ENCODE data around the gene ALDH1A3.

Gene ALDH1A3

DNA sequence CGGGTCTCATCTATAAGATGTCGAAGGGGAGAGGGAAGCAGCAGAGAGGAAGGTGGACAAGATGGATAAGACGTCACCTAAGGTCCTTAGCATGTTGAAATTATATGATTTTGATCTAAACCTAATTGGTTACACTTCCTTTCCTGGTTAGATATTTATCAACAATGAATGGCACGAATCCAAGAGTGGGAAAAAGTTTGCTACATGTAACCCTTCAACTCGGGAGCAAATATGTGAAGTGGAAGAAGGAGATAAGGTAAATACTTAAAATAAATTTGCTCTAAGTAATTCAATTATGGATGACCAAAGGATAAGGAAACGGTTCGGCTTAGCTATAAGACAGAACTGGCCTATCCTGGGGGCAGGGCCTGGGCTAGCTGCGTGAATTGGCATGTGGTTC lies 5.5 kb downstream of the ALDH1A3 start:
- DNase-seq, result no peak

- no peak for DNase-seq
Observed at GRCh38 chr15:100885811-100886210, 6.2 kb downstream of the ALDH1A3 start.

- DNase-seq, result no peak
Observed at GRCh38 chr15:100887211-100887913, 7.7 kb downstream of the ALDH1A3 start.

DNA sequence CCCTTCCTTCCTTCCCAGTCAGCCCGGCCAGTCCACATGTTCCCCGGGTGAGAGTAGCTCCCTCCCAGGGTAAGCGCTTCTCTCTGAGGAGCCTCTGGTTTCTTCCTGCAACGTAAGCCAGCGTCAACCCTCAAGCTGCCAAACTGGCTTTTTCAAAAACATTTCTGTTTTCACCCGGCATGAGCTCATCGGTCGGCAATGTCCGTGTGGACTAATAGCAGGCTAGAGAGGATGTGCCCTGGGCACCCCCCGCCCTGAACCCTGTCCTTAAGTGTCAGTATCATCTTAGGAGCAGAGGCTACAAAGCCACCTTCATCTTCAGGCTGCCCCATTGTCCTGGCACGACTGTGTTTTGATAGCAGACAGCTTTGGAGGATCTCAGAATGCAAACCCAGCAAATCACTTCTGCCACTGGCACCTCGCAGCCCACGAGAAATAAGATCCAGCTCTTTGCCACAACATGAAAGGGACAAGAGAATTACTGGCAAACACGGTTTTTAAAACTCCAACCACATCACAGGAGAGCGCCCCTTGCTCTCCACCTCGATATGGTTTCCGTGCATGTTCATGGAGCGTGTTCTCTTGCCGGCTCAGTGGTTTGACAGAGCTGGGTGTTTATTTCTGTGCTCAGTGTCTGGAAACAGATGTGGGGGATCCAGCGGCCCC lies 9.9 kb downstream of the ALDH1A3 start:
- DNase-seq, result no peak

- DNase-seq, result no peak
Observed at GRCh38 chr15:100890051-100890720, 10.6 kb downstream of the ALDH1A3 start.

- DNase-seq, result no peak
Observed at GRCh38 chr15:100890850-100891249, 11.2 kb downstream of the ALDH1A3 start.

DNA sequence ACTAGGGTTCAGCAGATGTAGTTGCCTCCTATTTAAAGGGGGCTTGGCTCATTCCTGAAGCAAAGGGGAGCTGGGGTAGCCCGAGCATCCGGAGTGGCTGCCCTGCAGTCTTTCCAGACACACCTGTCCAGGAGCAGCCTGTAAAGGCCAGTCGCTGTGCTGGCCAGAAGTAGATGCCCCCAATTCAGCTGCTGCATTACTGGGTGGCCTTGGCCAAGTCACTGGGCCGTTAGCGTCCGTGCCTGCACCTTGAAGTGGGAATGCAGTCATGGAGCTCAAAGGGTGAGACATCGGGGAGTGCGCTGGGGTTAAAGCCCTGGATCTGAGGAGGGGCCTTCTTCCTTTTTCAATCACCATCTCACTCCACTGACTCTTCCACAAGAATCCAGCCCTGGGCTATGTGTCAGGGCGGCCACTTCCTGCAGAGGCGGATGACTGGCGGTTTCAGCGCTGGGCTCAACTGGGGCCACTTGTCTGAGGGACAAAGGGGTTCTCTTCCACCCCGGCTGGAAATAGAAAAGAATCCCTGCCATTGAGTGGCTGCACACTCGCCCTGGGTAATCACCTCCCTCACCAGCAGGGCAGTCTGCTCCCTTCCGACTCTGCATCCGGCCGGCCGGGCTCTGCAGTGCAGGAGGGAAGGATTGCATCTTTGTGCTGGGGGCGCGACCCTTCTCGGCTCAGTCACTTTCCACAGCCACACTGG lies 11.8 kb downstream of the ALDH1A3 start:
- DNase-seq, result no peak

GRCh38 chr15:100892013-100892355 lies 12.4 kb downstream of the ALDH1A3 start:
- no peak for DNase-seq

- no peak for DNase-seq
Observed at GRCh38 chr15:100893261-100893963, 13.8 kb downstream of the ALDH1A3 start.

DNA sequence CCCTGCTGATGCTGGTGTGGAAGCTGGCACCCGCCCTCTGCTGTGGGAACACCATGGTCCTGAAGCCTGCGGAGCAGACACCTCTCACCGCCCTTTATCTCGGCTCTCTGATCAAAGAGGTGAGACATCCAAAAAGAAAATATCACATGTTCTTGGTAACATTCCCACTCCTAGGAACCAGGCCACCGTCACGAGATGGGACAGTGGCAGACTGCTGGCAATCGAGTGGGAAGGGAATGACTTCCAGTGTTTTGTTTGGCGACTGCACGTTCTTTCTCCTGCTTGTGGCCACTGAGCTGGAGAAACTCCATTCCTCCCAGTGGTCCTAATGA lies 14.3 kb downstream of the ALDH1A3 start:
- no peak for DNase-seq

DNA sequence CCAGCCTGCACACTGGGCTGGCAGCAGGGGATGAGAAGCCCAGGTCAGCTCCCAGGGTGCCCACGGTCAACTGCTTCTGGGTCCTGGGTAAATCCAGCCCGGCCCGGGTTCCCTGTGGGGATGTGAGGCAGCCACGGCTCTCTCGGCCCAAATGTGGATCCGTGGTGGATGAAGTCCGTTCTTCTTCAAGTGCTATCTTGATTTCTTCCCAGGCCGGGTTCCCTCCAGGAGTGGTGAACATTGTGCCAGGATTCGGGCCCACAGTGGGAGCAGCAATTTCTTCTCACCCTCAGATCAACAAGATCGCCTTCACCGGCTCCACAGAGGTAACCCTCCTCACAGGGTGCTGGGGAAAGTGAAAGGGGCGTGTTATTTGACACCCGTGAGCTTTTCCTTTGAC lies 16.1 kb downstream of the ALDH1A3 start:
- no peak for DNase-seq

- no peak for DNase-seq
Observed at GRCh38 chr15:100897221-100898151, 17.9 kb downstream of the ALDH1A3 start.

DNA sequence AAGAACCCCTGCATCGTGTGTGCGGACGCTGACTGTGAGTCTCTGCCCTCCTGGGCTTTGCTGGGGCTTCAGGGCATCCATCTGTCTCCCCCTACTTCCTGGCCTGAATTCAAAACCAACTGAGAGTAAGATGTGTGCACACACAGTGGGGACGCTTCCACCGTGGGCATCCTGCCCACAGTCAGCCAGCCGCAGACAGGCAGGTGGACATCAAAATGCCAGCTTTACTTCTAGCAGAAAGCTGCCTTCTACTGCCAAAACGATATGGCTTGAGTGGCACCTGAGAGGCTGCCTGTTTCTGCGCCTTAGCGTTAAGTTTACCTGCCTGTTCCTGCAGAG lies 18.5 kb downstream of the ALDH1A3 start:
- no peak for DNase-seq

GRCh38 chr15:100898661-100899462 lies 19.2 kb downstream of the ALDH1A3 start:
- no peak for DNase-seq

GRCh38 chr15:100899601-100900000 lies 20.0 kb downstream of the ALDH1A3 start:
- DNase-seq, result no peak

GRCh38 chr15:100900136-100900794 lies 20.6 kb downstream of the ALDH1A3 start:
- DNase-seq, result no peak

DNA sequence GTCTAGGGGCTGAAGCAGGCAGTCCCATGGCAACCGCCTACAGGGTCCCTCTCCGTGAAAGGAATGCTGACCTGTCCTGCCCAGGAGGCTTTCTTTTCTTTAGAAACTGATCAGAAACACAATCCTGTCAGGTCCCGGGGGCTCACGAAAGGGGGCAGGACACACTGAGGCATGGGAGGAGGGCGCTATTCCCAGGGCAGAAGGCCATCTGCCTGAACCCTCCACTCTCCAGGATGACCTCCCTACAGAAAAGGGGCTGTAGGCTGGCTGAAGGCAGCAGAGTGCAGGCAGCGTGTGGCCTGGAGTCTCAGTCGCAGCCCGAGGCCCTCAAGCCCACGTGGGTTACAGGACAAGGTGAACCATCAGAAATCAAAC lies 21.2 kb downstream of the ALDH1A3 start:
- DNase-seq, result no peak

DNA sequence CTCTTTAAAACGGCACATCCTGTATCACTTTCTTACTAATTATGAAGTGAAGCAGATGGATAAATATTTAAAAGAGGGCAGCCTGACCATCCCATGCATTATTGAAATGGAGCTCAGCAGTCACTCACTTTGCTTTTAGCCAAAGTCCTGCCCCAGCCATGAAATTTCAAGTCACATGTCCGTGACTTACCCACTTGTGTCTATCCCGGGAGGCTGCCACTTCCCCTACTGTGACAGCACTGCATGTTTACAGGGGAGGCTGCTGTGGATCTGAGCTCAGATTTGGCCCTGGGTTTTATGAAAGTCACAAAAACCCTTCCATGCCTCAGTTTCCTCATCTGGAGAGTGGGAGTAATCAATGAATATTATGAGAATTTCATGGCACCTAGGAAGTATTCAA lies 21.7 kb downstream of the ALDH1A3 start:
- no peak for DNase-seq

DNA sequence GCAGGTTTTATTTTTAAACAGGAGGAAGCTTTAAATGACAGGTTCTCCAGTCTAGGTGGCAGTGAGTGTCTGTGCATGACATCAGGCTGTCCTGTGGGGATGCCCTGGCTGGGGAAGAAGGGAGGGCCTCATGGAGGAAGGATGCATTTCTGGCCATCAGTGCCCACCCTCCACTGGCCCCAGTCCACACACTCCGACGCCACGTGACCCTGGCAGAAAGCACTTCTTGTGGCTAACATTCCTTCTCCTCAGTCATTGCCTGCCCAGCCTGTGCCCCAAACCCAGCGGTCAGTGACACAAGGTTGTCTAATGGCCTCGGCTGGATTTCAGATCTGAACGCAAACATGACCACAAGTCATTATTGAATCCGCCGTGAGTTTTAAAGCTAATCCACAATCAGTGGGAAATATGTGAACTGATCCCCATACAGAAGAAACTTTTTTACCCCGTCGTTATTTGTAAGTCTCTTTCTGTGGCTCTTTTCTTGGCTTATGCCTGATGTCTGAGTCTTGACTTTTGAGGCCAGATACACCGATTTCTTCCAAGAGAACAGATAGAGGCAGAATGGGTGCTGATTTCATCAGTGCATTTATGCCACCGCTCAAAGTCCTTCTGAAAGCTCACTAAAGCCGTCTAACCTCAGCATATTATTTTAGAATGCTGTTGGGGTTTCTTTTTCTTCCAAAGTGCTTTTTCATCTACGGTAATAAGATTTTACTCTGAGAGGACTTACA lies 22.2 kb downstream of the ALDH1A3 start:
- no peak for DNase-seq

Data from activated naive CD4-positive, alpha-beta T cell (primary cell).